Endothelial cell of umbilical vein (primary cell): ENCODE measurements around the gene SNX19. TPM values are rescaled to one million over a fixed set of nuclear protein-coding genes. Genes with fewer than 3 reads are reported as not detected.

Source experiments
- BruUV-seq: library from RNA; stranded (reverse); fragments of 400-500 nt; replicated peaks from 2 replicates; lab custom pipeline; 2021; lab: Mats Ljungman, UMichigan
- CTCF ChIA-PET: fragments of 300-600, 350-600 bp; sonication (Branson Sonifier 250); formaldehyde crosslinking; loops from one replicate; lab custom pipeline; 2021; ENCODE audit warnings: antibody characterized with exemption, inconsistent platforms; lab: Charles Lee
- POLR2A ChIA-PET: fragments of 300-600, 350-600 bp; sonication (Branson Sonifier 250); formaldehyde crosslinking; loops from one replicate; lab custom pipeline; 2021; ENCODE audit warnings: antibody characterized with exemption, inconsistent platforms; lab: Charles Lee
- DNase-seq: peaks from one replicate; pipeline ENCODE4 v3.0.0-alpha.2; 2011; ENCODE audit warnings: low read depth, low spot score
- FAIRE-seq: peaks from 2 replicates; lab custom pipeline; 2011; peaks lifted over from hg19 to GRCh38; lab: Jason Lieb, UNC
- H2AFZ ChIP-seq: 2 replicates; pipeline ENCODE4 v1.6.0; 2012; ENCODE audit warnings: low read depth, low read length, control low read depth, inconsistent platforms
- H3K27ac ChIP-seq: 2 replicates; pipeline ENCODE4 v1.5.1; 2011; ENCODE audit warnings: low read depth, mild to moderate bottlenecking, control low read depth, low read length, moderate library complexity; ENCODE audit not compliant: insufficient read depth
- H3K27me3 ChIP-seq, 2 experiments: 2 replicates each; pipeline versions ENCODE4 v1.6.0 to v1.6.1; 2011; ENCODE audit warnings: low read length in 2 of 2, mixed read lengths in 1 of 2; ENCODE audit not compliant: control insufficient read depth in 2 of 2, insufficient read depth in 2 of 2
- H3K36me3 ChIP-seq, 2 experiments: 2 replicates in 1 of 2; 3 replicates in 1 of 2; pipeline ENCODE4 v1.5.1; 2011; ENCODE audit warnings: low read length in 2 of 2, mild to moderate bottlenecking in 1 of 2, moderate library complexity in 1 of 2; ENCODE audit not compliant: control insufficient read depth in 2 of 2, insufficient read depth in 2 of 2; ENCODE audit errors: extremely low read depth in 1 of 2
- H3K4me1 ChIP-seq: 3 replicates; pipeline ENCODE4 v1.5.1; 2011; ENCODE audit warnings: mild to moderate bottlenecking, low read length; ENCODE audit not compliant: control insufficient read depth, insufficient read depth; ENCODE audit errors: extremely low read depth
- H3K4me2 ChIP-seq: 2 replicates; pipeline ENCODE4 v1.6.1; 2011; ENCODE audit warnings: low read length, control low read depth, mixed read lengths; ENCODE audit not compliant: insufficient read depth
- H3K4me3 ChIP-seq, 3 experiments: fragments of 200-600 bp in 1 of 3; sonication (generic), shearing (Covaris generic) in 1 of 3; replicated peaks in 1 of 3; 2 replicates each; pipeline ENCODE4 v1.5.1; 2011 to 2016; ENCODE audit warnings: control low read depth in 3 of 3, low read length in 3 of 3, mild to moderate bottlenecking in 2 of 3, inconsistent platforms in 1 of 3, low read depth in 1 of 3, moderate library complexity in 1 of 3; ENCODE audit not compliant: insufficient read depth in 1 of 3
- H3K79me2 ChIP-seq: 2 replicates; pipeline ENCODE4 v1.6.0; 2012; ENCODE audit warnings: low read length, inconsistent platforms; ENCODE audit not compliant: control insufficient read depth, insufficient read depth
- H3K9ac ChIP-seq: replicated peaks from 2 replicates; pipeline ENCODE3; 2011; ENCODE audit warnings: low read length, control low read depth; ENCODE audit not compliant: insufficient read depth; ENCODE audit errors: extremely low read depth
- H3K9me1 ChIP-seq: replicated peaks from 3 replicates; pipeline ENCODE4 v1.6.0; 2011; ENCODE audit warnings: mild to moderate bottlenecking, low read length; ENCODE audit not compliant: control insufficient read depth, insufficient read depth; ENCODE audit errors: extremely low read depth
- H3K9me3 ChIP-seq: replicated peaks from 2 replicates; pipeline ENCODE4 v1.5.1; 2012; ENCODE audit warnings: low read length, inconsistent platforms; ENCODE audit not compliant: control insufficient read depth, insufficient read depth
- H4K20me1 ChIP-seq: replicated peaks from 2 replicates; pipeline ENCODE3; 2011; ENCODE audit warnings: mild to moderate bottlenecking, low read length; ENCODE audit not compliant: control insufficient read depth, insufficient read depth; ENCODE audit errors: extremely low read depth
- CTCF ChIP-seq, 2 donors: IDR thresholded peaks; 1 replicate in 1 of 2; 2 replicates in 1 of 2; pipeline ENCODE4 v1.5.1; 2011; ENCODE audit warnings: low read length in 2 of 2, mild to moderate bottlenecking in 2 of 2, moderate library complexity in 2 of 2, control low read depth in 1 of 2, inconsistent platforms in 1 of 2, low read depth in 1 of 2; ENCODE audit not compliant: insufficient read depth in 1 of 2; ENCODE audit errors: extremely low read depth in 1 of 2
- EZH2 ChIP-seq: IDR thresholded peaks from 2 replicates; pipeline ENCODE4 v1.6.1; 2012; ENCODE audit warnings: borderline replicate concordance, low read depth, mild to moderate bottlenecking, moderate library complexity, low read length, inconsistent platforms; ENCODE audit not compliant: severe bottlenecking
- FOS ChIP-seq: IDR thresholded peaks from 2 replicates; pipeline ENCODE4 v1.6.1; 2011; ENCODE audit warnings: mild to moderate bottlenecking, low read length, moderate library complexity, borderline replicate concordance; ENCODE audit not compliant: insufficient read depth
- GATA2 ChIP-seq: IDR thresholded peaks from 2 replicates; pipeline ENCODE4 v1.7.0; 2011; ENCODE audit warnings: low read depth, mild to moderate bottlenecking, moderate library complexity, mixed read lengths, low read length; ENCODE audit not compliant: insufficient read length, insufficient read depth
- JUN ChIP-seq: IDR thresholded peaks from 2 replicates; pipeline ENCODE4 v1.6.1; 2011; ENCODE audit warnings: borderline replicate concordance, low read depth; ENCODE audit not compliant: insufficient read length, insufficient read depth
- MAX ChIP-seq: IDR thresholded peaks from 2 replicates; pipeline ENCODE4 v1.6.1; 2011; ENCODE audit not compliant: insufficient read depth, insufficient read length
- MYC ChIP-seq: IDR thresholded peaks from one replicate; pipeline ENCODE4 v1.6.1; 2011; ENCODE audit warnings: mild to moderate bottlenecking, low read depth, low read length
- POLR2A ChIP-seq: IDR thresholded peaks from 2 replicates; pipeline ENCODE4 v1.6.1; 2012; ENCODE audit warnings: low read depth, mild to moderate bottlenecking, control low read depth, low read length
- POLR2AphosphoS5 ChIP-seq: IDR thresholded peaks from 2 replicates; pipeline ENCODE4 v1.6.1; 2012; ENCODE audit warnings: low read depth, mild to moderate bottlenecking, control low read depth, low read length, moderate library complexity; ENCODE audit not compliant: insufficient read depth
- dilution Hi-C: fragments of 300-500 bp; cut with MboI; formaldehyde crosslinking; loops from one replicate; pipeline ENCODE4 v1.15.0; 2019; ENCODE audit warnings: low sequenced_read_pairs; ENCODE audit not compliant: extremely low pct_ligation_motif_present
- intact Hi-C: fragments of 100-400 bp; cut with micrococcal nuclease; formaldehyde crosslinking; loops from one replicate; pipeline ENCODE4 v1.10.0; 2022
- polyA plus RNA-seq, 4 experiments: library from polyadenylated mRNA; depleted of rRNA in 3 of 4; stranded (reverse) in 3 of 4; unstranded in 1 of 4; fragments of >200 nt; gene quantifications; 2 replicates each; pipeline versions ENCODE4 v1.2.1 to v1.2.3, GENCODE V29; 2011 to 2012; ENCODE audit warnings: missing spikeins in 1 of 4
- total RNA-seq: library from RNA; stranded (reverse); gene quantifications from 2 replicates; pipeline ENCODE4 v1.2.3, GENCODE V29; 2021

SNX19 gene
- total and polyA plus RNA-seq, 2 donors (not counting 3 experiments of a cell fraction or from before 2014, with no cell fraction given): 37.4 to 49.8 TPM

GRCh38 chr11:130849215-130849568, 67.1 kb downstream of the SNX19 start:
- H3K4me1 ChIP-seq: no peaks in the 10 kb centered on the region
- CTCF ChIA-PET: interaction anchor here (0.8 to 2.1 kb wide), 3 partner anchors 10 to 417 kb away, joined by 3 to 5 read pairs (median 3); no protein-coding TSS in a partner anchor
- no peak for FAIRE-seq
- H3K27ac ChIP-seq: no peak overlapping the region
- H3K36me3 ChIP-seq: no peaks in the 10 kb centered on the region
- no TSS peak for BruUV-seq
- no peaks in the 10 kb centered on the region for H4K20me1 ChIP-seq
- POLR2A ChIA-PET: no interaction called here
- no peaks in the 10 kb centered on the region for H3K9me3 ChIP-seq
- no peak overlapping the region for H2AFZ ChIP-seq
- H3K4me3 ChIP-seq: no peak overlapping the region
- peaks cover 0 to 3% of the 10 kb centered on the region in 2 experiments for H3K27me3 ChIP-seq
- H3K4me2 ChIP-seq: no peak overlapping the region
- no peak for DNase-seq
- TF ChIP-seq MYC (no peak), POLR2A (no peak)
- dilution Hi-C loops (no loop called here), intact Hi-C loops (no loop called here)
- no peaks in the 10 kb centered on the region for H3K79me2 ChIP-seq
- no peak overlapping the region for H3K9ac ChIP-seq
- H3K9me1 ChIP-seq: no peaks in the 10 kb centered on the region

GRCh38 chr11:130848361-130849214, 67.7 kb downstream of the SNX19 start:
- Histone ChIP-seq H3K9me3 (no peaks in the 10 kb centered on the region), H3K79me2 (no peaks in the 10 kb centered on the region), H3K4me2 (no peak overlapping the region), H2AFZ (no peak overlapping the region), H4K20me1 (no peaks in the 10 kb centered on the region), H3K4me1 (no peaks in the 10 kb centered on the region), H3K27me3 (peaks cover 0 to 2% of the 10 kb centered on the region in 2 experiments), H3K4me3 (no peak overlapping the region), H3K27ac (no peak overlapping the region), H3K36me3 (no peaks in the 10 kb centered on the region), H3K9ac (no peak overlapping the region), H3K9me1 (no peaks in the 10 kb centered on the region)
- DNase-seq (no peak), FAIRE-seq (no peak)
- ChIA-PET CTCF (interaction anchor here (0.8 to 2.1 kb wide), 3 partner anchors 10 to 415 kb away, joined by 3 to 5 read pairs (median 3); no protein-coding TSS in a partner anchor), POLR2A (no interaction called here)
- BruUV-seq: no TSS peak
- no peak for TF ChIP-seq JUN
- no peak for TF ChIP-seq MAX
- TF ChIP-seq CTCF (IDR thresholded peaks at IDR 0.05; ENCODE audit: extremely low read depth in 1 of 2, insufficient read depth in 1 of 2, low read depth in 1 of 2, low read length in 2 of 2): no peak
- TF ChIP-seq FOS: no peak
- TF ChIP-seq POLR2A: no peak
- no peak for TF ChIP-seq GATA2
- TF ChIP-seq MYC: no peak
- no peak for TF ChIP-seq EZH2
- TF ChIP-seq POLR2AphosphoS5: no peak
- intact Hi-C loops (no loop called here), dilution Hi-C loops (no loop called here)
